Spleen (tissue), 11 donors: ENCODE data around the gene PLK4. TPM values are rescaled to one million over a fixed set of nuclear protein-coding genes. Genes with fewer than 3 reads are reported as not detected.

ENCODE experiments used
- DNase-seq: peaks from one replicate; pipeline ENCODE4 v3.0.0-alpha.2; 2020
- H3K27ac ChIP-seq, 8 donors: fragments of 200-600 bp; sonication (generic) in 7 of 8; 1 replicate in 4 of 8; 2 replicates in 4 of 8; pipeline versions ENCODE4 v1.5.0 to v1.8.0; 2016 to 2021; ENCODE audit warnings: inconsistent platforms in 4 of 8, mild to moderate bottlenecking in 4 of 8, moderate library complexity in 1 of 8
- H3K27me3 ChIP-seq, 7 donors: fragments of 200-600 bp; sonication (generic) in 6 of 7; replicated peaks in 1 of 7; 1 replicate in 4 of 7; 2 replicates in 3 of 7; pipeline versions ENCODE4 v1.5.0 to v1.8.0; 2016 to 2021; ENCODE audit warnings: inconsistent platforms in 3 of 7, mild to moderate bottlenecking in 1 of 7
- H3K36me3 ChIP-seq, 6 donors: fragments of 200-600 bp; sonication (generic) in 5 of 6; 1 replicate in 4 of 6; 2 replicates in 2 of 6; pipeline versions ENCODE4 v1.5.0 to v1.8.0; 2016 to 2021; ENCODE audit warnings: inconsistent platforms in 2 of 6
- H3K4me1 ChIP-seq, 6 donors: fragments of 200-600 bp; sonication (generic) in 5 of 6; 1 replicate in 3 of 6; 2 replicates in 3 of 6; pipeline versions ENCODE4 v1.5.0 to v1.8.0; 2016 to 2021; ENCODE audit warnings: inconsistent platforms in 3 of 6
- H3K4me3 ChIP-seq, 8 donors: fragments of 200-600 bp; sonication (generic) in 7 of 8; 1 replicate in 4 of 8; 2 replicates in 4 of 8; pipeline versions ENCODE4 v1.5.0 to v1.8.0; 2016 to 2021; ENCODE audit warnings: inconsistent platforms in 4 of 8, mild to moderate bottlenecking in 4 of 8, moderate library complexity in 2 of 8
- H3K9me3 ChIP-seq, 8 donors: fragments of 200-600 bp; sonication (generic) in 7 of 8; 1 replicate in 4 of 8; 2 replicates in 4 of 8; pipeline versions ENCODE4 v1.5.0 to v1.8.0; 2016 to 2021; ENCODE audit warnings: inconsistent platforms in 4 of 8
- CTCF ChIP-seq, 11 experiments: fragments of 200-600 bp in 7 of 11; fragments of 450-650 bp in 4 of 11; sonication (generic) in 4 of 11; IDR thresholded peaks in 8 of 11; conservative IDR thresholded peaks in 3 of 11; 1 replicate in 7 of 11; 2 replicates in 4 of 11; pipeline versions ENCODE4 v1.4.0 to v1.8.0; 2016 to 2021; ENCODE audit warnings: antibody characterized with exemption in 11 of 11, inconsistent platforms in 4 of 11, mild to moderate bottlenecking in 1 of 11
- POLR2A ChIP-seq, 3 donors: fragments of 450-650 bp; IDR thresholded peaks; one replicate each; pipeline ENCODE4 v1.5.1; 2017; ENCODE audit warnings: antibody characterized with exemption in 3 of 3, mild to moderate bottlenecking in 1 of 3
- POLR2AphosphoS5 ChIP-seq, 3 donors: sonication (generic); formaldehyde crosslinking; IDR thresholded peaks; one replicate each; pipeline ENCODE4 v1.5.1; 2017; ENCODE audit warnings: antibody characterized with exemption in 3 of 3
- WGBS, 5 donors: extraction: QIAGEN DNeasy Blood & Tissue Kit in 3 of 5; methylation state at CpG; one replicate each; pipeline versions ENCODE4 v1.1.5 to v1.1.7; 2013 to 2018; 5-methylcytosine and 5-hydroxymethylcytosine counted together
- intact Hi-C: fragments of 100-400 bp; cut with DNase I; formaldehyde crosslinking; loops from one replicate; pipeline ENCODE4 v1.15.0; 2023; ENCODE audit warnings: low total_unique reads
- polyA plus RNA-seq, 3 donors: library from polyadenylated mRNA; stranded (reverse); fragments of 200-250 nt; gene quantifications; one replicate each; pipeline ENCODE4 v1.2.1, GENCODE V29; 2013
- total RNA-seq, 7 donors: library from RNA; depleted of rRNA in 3 of 7; stranded (reverse); fragments of >200 nt in 3 of 7; fragmentation: NEBNext Ultra II Directional in 4 of 7; extraction: Animal tissue kit (Norgen Biotek cat#: 25700) in 4 of 7; gene quantifications; one replicate each; pipeline versions ENCODE4 v1.1.0 to v1.2.1, GENCODE V29; 2016 to 2021
- donor health status: healthy with polysubstance abuse.
- donor health status: DM: no; HTN: no; CAD: no; lungs with moderate emphysema.
- donor health status: DM: no; HTN: no; CAD: no.
- donor health status: Bipolar disorder and iron deficiency.
- donor health status: healthy.
- donor health status: DM: no; HTN: no; CAD: no.
- donor health status: DM: yes; HTN: yes; CAD: no.

The PLK4 gene
- total and polyA plus RNA-seq, 10 donors = 1.9 to 10.4 (median 4.4) TPM

- TF ChIP-seq POLR2AphosphoS5 (IDR thresholded peaks at IDR 0.05) (no peak), POLR2A (IDR thresholded peaks at IDR 0.05) (no peak), CTCF (IDR thresholded peaks at IDR 0.05 in 8 of 11, conservative IDR thresholded peaks at IDR 0.05 in 3 of 11) (no peak)
- no peak for DNase-seq
- H3K27ac ChIP-seq = no peak overlapping the region
- no peak overlapping the region for H3K4me3 ChIP-seq
- intact Hi-C loops = no loop called here
- H3K4me1 ChIP-seq = peaks cover 0 to 7% (median 3%) of the 10 kb centered on the region in 6 donors
- H3K27me3 ChIP-seq = no peaks in the 10 kb centered on the region
- H3K36me3 ChIP-seq = no peaks in the 10 kb centered on the region
- WGBS, 5 donors = 96 to 100% (median 99%) methylated on average over 2 of the region's 2 CpGs
- H3K9me3 ChIP-seq = no peaks in the 10 kb centered on the region
Observed at GRCh38 chr4:127868196-127868595, 12.5 kb upstream of the PLK4 start.

GRCh38 chr4:127870281-127870680 lies 10.4 kb upstream of the PLK4 start:
- intact Hi-C loops = no loop called here
- Histone ChIP-seq H3K9me3 (no peaks in the 10 kb centered on the region), H3K27me3 (no peaks in the 10 kb centered on the region), H3K36me3 (no peaks in the 10 kb centered on the region), H3K27ac (no peak overlapping the region), H3K4me3 (no peak overlapping the region), H3K4me1 (peaks cover 0 to 7% (median 3%) of the 10 kb centered on the region in 6 donors)
- DNase-seq = no peak
- TF ChIP-seq POLR2A (IDR thresholded peaks at IDR 0.05) (no peak), CTCF (IDR thresholded peaks at IDR 0.05 in 8 of 11, conservative IDR thresholded peaks at IDR 0.05 in 3 of 11) (no peak), POLR2AphosphoS5 (IDR thresholded peaks at IDR 0.05) (no peak)

GRCh38 chr4:127870688-127871087 lies 10.0 kb upstream of the PLK4 start:
- WGBS, 5 donors = 54 to 66% (median 63%) methylated on average over 3 of the region's 3 CpGs
- DNase-seq = no peak

GRCh38 chr4:127875791-127876190 lies 4.9 kb upstream of the PLK4 start:
- no peak overlapping the region for H3K27ac ChIP-seq
- no peak for TF ChIP-seq POLR2A (IDR thresholded peaks at IDR 0.05)
- TF ChIP-seq POLR2AphosphoS5 (IDR thresholded peaks at IDR 0.05) = no peak
- TF ChIP-seq CTCF (IDR thresholded peaks at IDR 0.05 in 8 of 11, conservative IDR thresholded peaks at IDR 0.05 in 3 of 11) = no peak
- H3K9me3 ChIP-seq = no peaks in the 10 kb centered on the region
- no peak for DNase-seq
- H3K4me1 ChIP-seq = peaks cover 0 to 18% (median 11%) of the 10 kb centered on the region in 6 donors
- intact Hi-C loops = no loop called here
- H3K36me3 ChIP-seq = no peaks in the 10 kb centered on the region
- no peak overlapping the region for H3K4me3 ChIP-seq
- H3K27me3 ChIP-seq = no peaks in the 10 kb centered on the region

More at GRCh38 chr4:127870688-127871087, 10.0 kb upstream of the PLK4 start:
- Histone ChIP-seq H3K4me1 (peaks cover 0 to 7% (median 3%) of the 10 kb centered on the region in 6 donors), H3K27me3 (no peaks in the 10 kb centered on the region), H3K9me3 (no peaks in the 10 kb centered on the region), H3K36me3 (no peaks in the 10 kb centered on the region), H3K27ac (no peak overlapping the region), H3K4me3 (no peak overlapping the region)
- TF ChIP-seq CTCF (IDR thresholded peaks at IDR 0.05 in 8 of 11, conservative IDR thresholded peaks at IDR 0.05 in 3 of 11) = no peak
- TF ChIP-seq POLR2AphosphoS5 (IDR thresholded peaks at IDR 0.05) = no peak
- TF ChIP-seq POLR2A (IDR thresholded peaks at IDR 0.05) = no peak
- intact Hi-C loops = no loop called here
